Vagina (tissue), 2 donors: ENCODE data around the gene PARD3.

Experiments used
- POLR2AphosphoS5 ChIP-seq, 2 donors: sonication (generic); formaldehyde crosslinking; IDR thresholded peaks; one replicate each; pipeline ENCODE4 v1.9.0; 2017; ENCODE audit warnings: antibody characterized with exemption in 2 of 2, mild to moderate bottlenecking in 2 of 2, low read depth in 1 of 2; ENCODE audit not compliant: insufficient read depth in 1 of 2
- TF ChIP-seq, protein P1 (sequence below), 3 experiments: fragments of 450-650 bp in 2 of 3; fragments of 200-600 bp in 1 of 3; sonication (generic) in 1 of 3; IDR thresholded peaks; one replicate each; pipeline ENCODE4 v1.5.1; 2017 to 2019; ENCODE audit warnings: antibody characterized with exemption in 3 of 3, mild to moderate bottlenecking in 2 of 3, moderate library complexity in 2 of 3

GRCh38 chr10:34689053-34689452 is 126.0 kb downstream of the PARD3 start:
- TF ChIP-seq POLR2AphosphoS5 (IDR thresholded peaks at IDR 0.05; ENCODE audit: insufficient read depth in 1 of 2, low read depth in 1 of 2): no peak
- TF ChIP-seq, protein P1, sequence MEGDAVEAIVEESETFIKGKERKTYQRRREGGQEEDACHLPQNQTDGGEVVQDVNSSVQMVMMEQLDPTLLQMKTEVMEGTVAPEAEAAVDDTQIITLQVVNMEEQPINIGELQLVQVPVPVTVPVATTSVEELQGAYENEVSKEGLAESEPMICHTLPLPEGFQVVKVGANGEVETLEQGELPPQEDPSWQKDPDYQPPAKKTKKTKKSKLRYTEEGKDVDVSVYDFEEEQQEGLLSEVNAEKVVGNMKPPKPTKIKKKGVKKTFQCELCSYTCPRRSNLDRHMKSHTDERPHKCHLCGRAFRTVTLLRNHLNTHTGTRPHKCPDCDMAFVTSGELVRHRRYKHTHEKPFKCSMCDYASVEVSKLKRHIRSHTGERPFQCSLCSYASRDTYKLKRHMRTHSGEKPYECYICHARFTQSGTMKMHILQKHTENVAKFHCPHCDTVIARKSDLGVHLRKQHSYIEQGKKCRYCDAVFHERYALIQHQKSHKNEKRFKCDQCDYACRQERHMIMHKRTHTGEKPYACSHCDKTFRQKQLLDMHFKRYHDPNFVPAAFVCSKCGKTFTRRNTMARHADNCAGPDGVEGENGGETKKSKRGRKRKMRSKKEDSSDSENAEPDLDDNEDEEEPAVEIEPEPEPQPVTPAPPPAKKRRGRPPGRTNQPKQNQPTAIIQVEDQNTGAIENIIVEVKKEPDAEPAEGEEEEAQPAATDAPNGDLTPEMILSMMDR (IDR thresholded peaks at IDR 0.05): no peak
